BLaER1 treated with 17β-estradiol and CSF1 and Interleukin-3, amounts not matched to agents 10 nM and 100 nM (cell line): ENCODE results near the gene DIP2C.

Source experiments
- H3K27ac ChIP-seq, 11 experiments: shearing (Covaris generic); formaldehyde crosslinking; 2 replicates each; pipeline ENCODE4 v1.8.1; 2022
- H3K27me3 ChIP-seq, 11 experiments: shearing (Covaris generic); formaldehyde crosslinking; 2 replicates each; pipeline ENCODE4 v1.8.1; 2022
- H3K36me3 ChIP-seq, 11 experiments: shearing (Covaris generic); formaldehyde crosslinking; 2 replicates each; pipeline ENCODE4 v1.8.1; 2022
- H3K4me1 ChIP-seq, 10 experiments: shearing (Covaris generic); formaldehyde crosslinking; 2 replicates each; pipeline ENCODE4 v1.8.1; 2022
- H3K4me2 ChIP-seq, 11 experiments: shearing (Covaris generic); formaldehyde crosslinking; 2 replicates each; pipeline ENCODE4 v1.8.1; 2022
- H3K4me3 ChIP-seq, 10 experiments: shearing (Covaris generic); formaldehyde crosslinking; 2 replicates each; pipeline ENCODE4 v1.8.1; 2022
- H3K9ac ChIP-seq, 11 experiments: shearing (Covaris generic); formaldehyde crosslinking; 2 replicates each; pipeline ENCODE4 v1.8.1; 2022
- H3K9me3 ChIP-seq, 11 experiments: shearing (Covaris generic); formaldehyde crosslinking; replicated peaks in 1 of 11; 2 replicates each; pipeline ENCODE4 v1.8.1; 2022
- H4K20me1 ChIP-seq, 11 experiments: shearing (Covaris generic); formaldehyde crosslinking; 2 replicates each; pipeline ENCODE4 v1.8.1; 2022
- Cebpa-rat ChIP-seq, 11 experiments: shearing (Covaris generic); IDR thresholded peaks; 2 replicates each; pipeline ENCODE4 v1.8.1; 2022

DIP2C gene, protein sequence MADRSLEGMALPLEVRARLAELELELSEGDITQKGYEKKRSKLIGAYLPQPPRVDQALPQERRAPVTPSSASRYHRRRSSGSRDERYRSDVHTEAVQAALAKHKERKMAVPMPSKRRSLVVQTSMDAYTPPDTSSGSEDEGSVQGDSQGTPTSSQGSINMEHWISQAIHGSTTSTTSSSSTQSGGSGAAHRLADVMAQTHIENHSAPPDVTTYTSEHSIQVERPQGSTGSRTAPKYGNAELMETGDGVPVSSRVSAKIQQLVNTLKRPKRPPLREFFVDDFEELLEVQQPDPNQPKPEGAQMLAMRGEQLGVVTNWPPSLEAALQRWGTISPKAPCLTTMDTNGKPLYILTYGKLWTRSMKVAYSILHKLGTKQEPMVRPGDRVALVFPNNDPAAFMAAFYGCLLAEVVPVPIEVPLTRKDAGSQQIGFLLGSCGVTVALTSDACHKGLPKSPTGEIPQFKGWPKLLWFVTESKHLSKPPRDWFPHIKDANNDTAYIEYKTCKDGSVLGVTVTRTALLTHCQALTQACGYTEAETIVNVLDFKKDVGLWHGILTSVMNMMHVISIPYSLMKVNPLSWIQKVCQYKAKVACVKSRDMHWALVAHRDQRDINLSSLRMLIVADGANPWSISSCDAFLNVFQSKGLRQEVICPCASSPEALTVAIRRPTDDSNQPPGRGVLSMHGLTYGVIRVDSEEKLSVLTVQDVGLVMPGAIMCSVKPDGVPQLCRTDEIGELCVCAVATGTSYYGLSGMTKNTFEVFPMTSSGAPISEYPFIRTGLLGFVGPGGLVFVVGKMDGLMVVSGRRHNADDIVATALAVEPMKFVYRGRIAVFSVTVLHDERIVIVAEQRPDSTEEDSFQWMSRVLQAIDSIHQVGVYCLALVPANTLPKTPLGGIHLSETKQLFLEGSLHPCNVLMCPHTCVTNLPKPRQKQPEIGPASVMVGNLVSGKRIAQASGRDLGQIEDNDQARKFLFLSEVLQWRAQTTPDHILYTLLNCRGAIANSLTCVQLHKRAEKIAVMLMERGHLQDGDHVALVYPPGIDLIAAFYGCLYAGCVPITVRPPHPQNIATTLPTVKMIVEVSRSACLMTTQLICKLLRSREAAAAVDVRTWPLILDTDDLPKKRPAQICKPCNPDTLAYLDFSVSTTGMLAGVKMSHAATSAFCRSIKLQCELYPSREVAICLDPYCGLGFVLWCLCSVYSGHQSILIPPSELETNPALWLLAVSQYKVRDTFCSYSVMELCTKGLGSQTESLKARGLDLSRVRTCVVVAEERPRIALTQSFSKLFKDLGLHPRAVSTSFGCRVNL (N-terminal part only)

DNA sequence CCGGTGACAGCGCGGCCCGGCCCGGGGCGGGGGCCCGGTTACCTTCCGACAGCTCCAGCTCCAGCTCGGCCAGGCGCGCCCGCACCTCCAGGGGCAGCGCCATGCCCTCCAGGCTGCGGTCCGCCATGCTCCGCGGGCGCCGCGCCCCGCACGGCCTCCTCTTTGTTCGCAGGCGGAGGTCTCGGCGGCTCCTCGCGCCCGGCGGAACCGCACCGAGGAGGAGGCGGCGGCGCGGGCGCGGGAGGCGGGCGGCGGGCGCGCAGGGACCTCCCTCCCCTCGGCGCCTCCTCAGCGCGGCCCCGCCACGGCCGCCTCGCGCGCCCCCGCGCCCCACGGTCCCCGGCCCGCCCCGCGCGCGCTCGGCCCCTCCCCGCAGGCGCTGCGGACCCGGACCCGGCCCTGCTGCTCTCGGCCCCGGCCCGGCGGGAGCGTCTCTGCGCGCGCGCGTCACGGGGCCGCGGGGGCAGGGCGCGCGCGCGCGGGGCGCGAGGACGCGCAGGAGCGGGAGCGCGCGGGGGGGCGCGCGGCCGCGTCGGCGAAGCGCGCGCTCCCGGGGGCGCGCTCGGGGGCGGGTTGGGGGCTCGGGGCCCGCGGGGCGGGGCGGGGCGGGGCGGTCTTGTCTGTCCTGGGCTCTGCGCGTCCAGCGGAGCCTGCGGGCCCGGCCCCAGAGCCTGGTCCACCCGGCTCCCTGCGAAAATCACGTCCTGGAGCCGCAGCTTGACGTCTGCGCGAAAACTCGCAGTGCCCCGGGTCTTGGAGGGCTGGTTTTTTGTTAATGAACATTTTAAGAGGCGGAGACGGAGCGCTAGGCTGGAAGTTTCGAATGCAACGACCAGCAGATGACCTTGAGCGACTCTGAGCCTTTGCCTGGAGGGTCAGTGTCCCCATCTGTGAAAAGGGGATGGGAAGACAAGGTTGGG is at the start of gene DIP2C:
TSS of gene DIP2C (minus strand) at position 217 of the 920 bp plus-strand sequence. CDS start at position 127, 90 bp downstream.
- H3K27me3 ChIP-seq = peaks cover 0 to 68% (median 0%) of the 10 kb centered on the region in 11 experiments; a peak in 9 of 22 replicates
- H3K36me3 ChIP-seq = no peaks in the 10 kb centered on the region
- H3K4me3 ChIP-seq = peak within 1 kb of the TSS; percentile 64 to 88 (median 75)
- peaks cover 12 to 40% (median 26%) of the 10 kb centered on the region in 11 experiments; a peak in 20 of 22 replicates for H4K20me1 ChIP-seq
- H3K9ac ChIP-seq = peak within 1 kb of the TSS; percentile 63 to 90 (median 78)
- H3K4me1 ChIP-seq = peaks cover 12 to 42% (median 36%) of the 10 kb centered on the region in 10 experiments; a peak in 19 of 20 replicates
- H3K9me3 ChIP-seq = peaks cover 0 to 5% (median 0%) of the 10 kb centered on the region in 11 experiments; a peak in 1 of 22 replicates
- peak within 1 kb of the TSS; percentile 92 to 100 (median 99) for H3K4me2 ChIP-seq
- peak within 1 kb of the TSS in 8 of 11 experiments; percentile 55 to 81 (median 74); a peak in 16 of 22 replicates for H3K27ac ChIP-seq
- TF ChIP-seq Cebpa-rat (IDR thresholded peaks at IDR 0.05) = no peak

DNA sequence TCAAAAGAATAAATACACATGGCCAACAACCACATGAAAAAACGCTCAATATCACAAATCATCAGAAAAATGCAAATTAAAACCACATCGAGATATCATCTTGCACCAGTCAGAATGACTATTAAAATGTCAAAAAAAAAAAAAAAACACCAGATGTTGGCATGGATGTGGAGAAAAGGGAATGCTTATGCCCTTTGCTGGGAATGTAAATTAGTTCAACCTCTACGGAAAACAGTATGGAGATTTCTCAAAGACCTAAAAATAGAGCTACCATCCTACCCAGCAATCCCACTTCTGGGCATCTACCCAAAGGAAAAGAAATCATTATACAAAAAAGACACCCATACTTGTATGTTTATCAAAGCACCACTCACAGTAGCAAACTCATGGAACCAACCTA is 45.0 kb upstream of the DIP2C start:
- Histone ChIP-seq H3K4me3 (no peak overlapping the region), H3K4me1 (no peaks in the 10 kb centered on the region), H3K27me3 (peaks cover 0 to 11% (median 0%) of the 10 kb centered on the region in 11 experiments; a peak in 1 of 22 replicates), H3K9ac (no peak overlapping the region), H3K36me3 (no peaks in the 10 kb centered on the region), H3K4me2 (no peak overlapping the region), H4K20me1 (no peaks in the 10 kb centered on the region), H3K9me3 (peaks cover 0 to 26% (median 16%) of the 10 kb centered on the region in 11 experiments; a peak in 15 of 22 replicates), H3K27ac (no peak overlapping the region)
- no peak for TF ChIP-seq Cebpa-rat (IDR thresholded peaks at IDR 0.05)

DNA sequence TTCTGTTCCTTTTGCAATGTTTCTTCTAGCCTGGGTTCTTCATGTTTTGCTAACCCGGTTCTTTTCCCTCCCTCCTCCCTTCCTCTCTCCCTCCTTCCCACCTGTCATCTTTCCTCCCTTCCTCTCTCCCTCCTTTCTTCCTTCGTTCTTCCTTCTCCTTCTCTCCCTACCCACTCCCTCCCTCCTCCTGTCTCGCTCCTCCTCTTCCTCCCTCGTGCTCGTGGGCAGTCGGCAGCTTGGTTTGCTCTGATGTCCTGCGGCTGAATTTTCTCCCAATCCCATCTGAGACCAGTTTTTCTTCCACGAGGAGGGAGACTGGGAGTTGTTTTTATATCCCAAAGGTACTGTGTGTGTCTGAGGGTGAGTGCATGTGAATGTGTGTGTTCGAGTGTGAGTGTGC is 43.6 kb upstream of the DIP2C start:
- TF ChIP-seq Cebpa-rat (IDR thresholded peaks at IDR 0.05) = no peak
- Histone ChIP-seq H3K27me3 (peaks cover 0 to 11% (median 0%) of the 10 kb centered on the region in 11 experiments; a peak in 1 of 22 replicates), H3K27ac (no peak overlapping the region), H3K9me3 (peaks cover 0 to 15% (median 11%) of the 10 kb centered on the region in 11 experiments; a peak in 15 of 22 replicates), H3K36me3 (no peaks in the 10 kb centered on the region), H3K9ac (no peak overlapping the region), H3K4me3 (no peak overlapping the region), H3K4me1 (no peaks in the 10 kb centered on the region), H3K4me2 (no peak overlapping the region), H4K20me1 (peaks cover 0 to 3% (median 0%) of the 10 kb centered on the region in 11 experiments; a peak in 3 of 22 replicates)

DNA sequence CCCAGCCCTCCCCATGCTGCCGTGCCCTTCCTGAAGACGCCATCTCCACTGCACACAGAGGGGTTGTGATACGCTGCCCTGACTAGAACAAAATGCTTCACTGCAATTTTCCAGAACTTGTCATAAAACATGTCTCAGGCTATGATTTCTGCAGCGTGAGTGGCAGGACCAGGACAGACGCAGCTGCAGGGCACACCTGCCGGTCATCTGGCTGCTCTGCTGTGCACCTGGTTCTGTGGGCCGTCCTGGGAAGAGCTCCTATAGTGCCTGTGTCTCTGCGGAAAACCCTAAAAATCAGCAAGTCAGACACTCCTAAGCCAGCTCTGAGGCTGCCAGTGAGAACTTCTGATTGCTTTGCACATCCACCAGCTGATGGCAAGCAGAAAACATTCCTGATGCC is 39.7 kb upstream of the DIP2C start:
- H3K4me3 ChIP-seq = no peak overlapping the region

DNA sequence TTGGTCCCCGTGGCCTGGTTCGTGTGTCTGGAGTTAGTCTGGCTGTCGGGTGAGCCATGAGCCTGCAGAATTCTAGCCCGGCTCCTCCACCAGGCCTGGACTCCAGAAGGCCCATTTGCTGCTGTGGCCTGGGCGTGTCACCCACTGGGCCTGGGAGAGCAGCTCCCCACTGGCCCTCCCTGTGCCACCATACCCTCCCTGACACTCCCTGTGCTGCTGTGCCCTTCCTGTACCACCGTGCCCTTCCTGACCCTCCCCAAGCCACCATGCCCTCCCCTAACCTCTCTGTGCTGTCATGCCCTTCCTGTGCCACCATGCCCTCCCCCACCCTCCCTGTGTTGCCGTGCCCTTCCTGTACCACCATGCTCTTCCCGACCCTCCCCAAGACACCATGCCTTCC is 39.1 kb upstream of the DIP2C start:
- H3K4me3 ChIP-seq = no peak overlapping the region

More for the DNA sequence above, 39.7 kb upstream of the DIP2C start:
- no peak overlapping the region for H3K4me2 ChIP-seq
- H3K27ac ChIP-seq = no peak overlapping the region
- no peaks in the 10 kb centered on the region for H3K36me3 ChIP-seq
- no peak for TF ChIP-seq Cebpa-rat (IDR thresholded peaks at IDR 0.05)
- H3K9ac ChIP-seq = no peak overlapping the region
- peaks cover 2 to 5% (median 3%) of the 10 kb centered on the region in 11 experiments; a peak in 20 of 22 replicates for H3K9me3 ChIP-seq
- H3K4me1 ChIP-seq = no peaks in the 10 kb centered on the region
- peaks cover 0 to 6% (median 0%) of the 10 kb centered on the region in 11 experiments; a peak in 2 of 22 replicates for H3K27me3 ChIP-seq
- peaks cover 0 to 3% (median 0%) of the 10 kb centered on the region in 11 experiments; a peak in 3 of 22 replicates for H4K20me1 ChIP-seq

DNA sequence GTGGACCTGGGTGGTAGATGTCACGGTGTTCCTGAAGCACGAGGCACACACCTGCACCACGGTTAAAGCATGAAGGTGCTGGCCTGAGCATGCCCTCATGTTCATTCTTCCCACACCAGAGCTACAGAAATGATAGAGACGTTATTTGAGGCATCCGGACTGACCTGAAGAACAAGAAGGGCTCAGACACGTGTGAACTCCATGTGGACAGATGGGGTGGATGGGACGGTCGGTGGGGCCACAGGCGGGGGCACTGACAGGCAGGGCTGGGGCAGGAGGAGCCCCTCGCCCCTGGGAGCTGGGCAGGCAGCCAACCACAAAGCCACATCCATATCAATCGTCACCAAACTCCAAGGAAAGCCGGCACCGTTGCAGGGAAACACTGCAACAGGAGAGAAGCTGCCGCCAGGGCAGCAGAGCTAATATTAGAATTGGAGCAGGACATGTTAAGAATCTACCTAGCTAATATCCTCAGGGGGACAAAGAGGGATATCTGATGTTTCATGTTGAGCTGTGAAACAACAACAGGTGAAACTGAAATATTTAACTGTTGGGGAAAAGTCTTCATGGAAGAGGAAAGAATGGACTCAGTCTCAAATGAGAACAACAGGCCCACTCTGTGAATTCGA is 37.8 kb upstream of the DIP2C start:
- Histone ChIP-seq H3K9me3 (peaks cover 18 to 22% (median 19%) of the 10 kb centered on the region in 11 experiments; a peak in 21 of 22 replicates), H3K36me3 (no peaks in the 10 kb centered on the region), H3K27me3 (peaks cover 0 to 6% (median 0%) of the 10 kb centered on the region in 11 experiments; a peak in 1 of 22 replicates), H4K20me1 (peaks cover 0 to 3% (median 0%) of the 10 kb centered on the region in 11 experiments; a peak in 3 of 22 replicates), H3K4me3 (no peak overlapping the region), H3K4me1 (no peaks in the 10 kb centered on the region), H3K4me2 (no peak overlapping the region), H3K9ac (no peak overlapping the region), H3K27ac (no peak overlapping the region)
- TF ChIP-seq Cebpa-rat (IDR thresholded peaks at IDR 0.05) = no peak

More for the DNA sequence above, 39.1 kb upstream of the DIP2C start:
- no peak for TF ChIP-seq Cebpa-rat (IDR thresholded peaks at IDR 0.05)
- Histone ChIP-seq H3K27me3 (peaks cover 0 to 6% (median 0%) of the 10 kb centered on the region in 11 experiments; a peak in 2 of 22 replicates), H3K4me1 (no peaks in the 10 kb centered on the region), H3K36me3 (no peaks in the 10 kb centered on the region), H3K4me2 (no peak overlapping the region), H4K20me1 (peaks cover 0 to 3% (median 0%) of the 10 kb centered on the region in 11 experiments; a peak in 3 of 22 replicates), H3K27ac (no peak overlapping the region), H3K9me3 (peaks cover 8 to 11% (median 9%) of the 10 kb centered on the region in 11 experiments; a peak in 21 of 22 replicates), H3K9ac (no peak overlapping the region)

DNA sequence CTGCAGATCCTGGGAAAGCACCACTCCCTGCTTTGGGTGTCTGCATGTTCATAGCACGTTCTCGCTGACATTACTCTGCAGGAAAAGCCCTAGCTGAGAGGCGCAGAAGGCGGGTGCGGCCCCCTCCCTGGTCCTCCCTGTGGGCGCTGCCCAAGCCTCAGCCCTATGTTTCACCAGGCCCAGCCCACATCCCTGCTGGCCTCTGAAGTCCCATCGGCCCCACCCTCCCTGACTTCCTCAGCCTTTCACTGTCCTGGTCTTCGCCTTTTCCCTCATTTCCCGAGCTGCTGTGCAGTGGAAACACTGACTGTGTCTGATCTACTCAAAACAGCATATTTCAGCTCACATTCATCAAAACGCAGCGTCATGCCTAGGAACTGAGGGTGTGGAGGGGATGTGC is 36.3 kb upstream of the DIP2C start:
- Histone ChIP-seq H3K27ac (no peak overlapping the region), H3K27me3 (peaks cover 0 to 7% (median 0%) of the 10 kb centered on the region in 11 experiments; a peak in 1 of 22 replicates)

More for the DNA sequence above, 36.3 kb upstream of the DIP2C start:
- no peaks in the 10 kb centered on the region for H3K4me1 ChIP-seq
- no peak overlapping the region for H3K4me3 ChIP-seq
- no peak overlapping the region for H3K4me2 ChIP-seq
- no peaks in the 10 kb centered on the region for H3K36me3 ChIP-seq
- peaks cover 20 to 25% (median 22%) of the 10 kb centered on the region in 11 experiments; a peak in 21 of 22 replicates for H3K9me3 ChIP-seq
- H4K20me1 ChIP-seq = peaks cover 0 to 3% (median 0%) of the 10 kb centered on the region in 11 experiments; a peak in 3 of 22 replicates
- no peak for TF ChIP-seq Cebpa-rat (IDR thresholded peaks at IDR 0.05)
- no peak overlapping the region for H3K9ac ChIP-seq
